GM21360 (cell line): ENCODE measurements around the gene APOO.
"Not testable (repeated sequence)": the region's sequence is repeated elsewhere in the genome, so short reads cannot be mapped to it uniquely, and the experiment has no call there.

Experiments
- ATAC-seq: cut with Tn5 transposase; IDR thresholded peaks from one replicate; pipeline ENCODE4 v1.9.1; 2021; ENCODE audit warnings: mild to moderate bottlenecking, moderate library complexity; ENCODE audit not compliant: unreplicated experiment

Gene APOO

GRCh38 chrX:23904096-23904495 is 3.6 kb downstream of the APOO start:
- ATAC-seq = no peak

GRCh38 chrX:23902419-23902818 is 5.3 kb downstream of the APOO start:
- no peak for ATAC-seq

- peak; percentile 60 for ATAC-seq
These were observed 5.9 kb downstream of the APOO start for GRCh38 chrX:23901805-23902204.

GRCh38 chrX:23901060-23901459 is 6.7 kb downstream of the APOO start:
- no peak for ATAC-seq

GRCh38 chrX:23900220-23900797 is 7.4 kb downstream of the APOO start:
- no peak for ATAC-seq

- no peak for ATAC-seq
These were observed 9.3 kb downstream of the APOO start for GRCh38 chrX:23898412-23898959.

- ATAC-seq = no peak
These were observed 10.8 kb downstream of the APOO start for GRCh38 chrX:23896981-23897380.

- not testable (repeated sequence) for ATAC-seq
These were observed 11.2 kb downstream of the APOO start for GRCh38 chrX:23896539-23896938.

GRCh38 chrX:23894993-23895392 is 12.7 kb downstream of the APOO start:
- not testable (repeated sequence) for ATAC-seq

GRCh38 chrX:23890933-23891332 is 16.8 kb downstream of the APOO start:
- no peak for ATAC-seq

- ATAC-seq = no peak
These were observed 18.7 kb downstream of the APOO start for GRCh38 chrX:23888887-23889501.

GRCh38 chrX:23887918-23888317 is 19.8 kb downstream of the APOO start:
- no peak for ATAC-seq

- no peak for ATAC-seq
These were observed 20.3 kb downstream of the APOO start for GRCh38 chrX:23887451-23887850.

GRCh38 chrX:23885803-23886202 is 21.9 kb downstream of the APOO start:
- ATAC-seq = no peak

- ATAC-seq = no peak
These were observed 23.2 kb downstream of the APOO start for GRCh38 chrX:23884427-23885024.

- ATAC-seq = no peak
These were observed 23.9 kb downstream of the APOO start for GRCh38 chrX:23883737-23884354.

- ATAC-seq = no peak
These were observed 28.2 kb downstream of the APOO start for GRCh38 chrX:23879380-23880090.

GRCh38 chrX:23871905-23872546 is 35.7 kb downstream of the APOO start:
- ATAC-seq = no peak

- ATAC-seq = no peak
These were observed 37.7 kb downstream of the APOO start for GRCh38 chrX:23870041-23870440.

- ATAC-seq = no peak
These were observed 42.9 kb downstream of the APOO start for GRCh38 chrX:23864742-23865326.
